Stimulated activated naive CD4-positive, alpha-beta T cell (primary cell): ENCODE measurements around the gene ZNF22.

Experiments used
- DNase-seq, 6 experiments: peaks; one replicate each; lab custom pipeline; 2025; lab: John Stamatoyannopoulos, UW

The ZNF22 gene

GRCh38 chr10:45000752-45001380 lies at the start of gene ZNF22:
TSS of gene ZNF22 (plus strand) at chr10:45000923. CDS start at chr10:45003369, 2,446 bp downstream.
- peak; percentile 37 to 70 (median 50) for DNase-seq

GRCh38 chr10:44951576-44952226 lies 49.0 kb upstream of the ZNF22 start:
- DNase-seq: no peak

- no peak for DNase-seq
These were observed 47.9 kb upstream of the ZNF22 start for GRCh38 chr10:44952779-44953231.

- DNase-seq: no peak
These were observed 46.7 kb upstream of the ZNF22 start for GRCh38 chr10:44954042-44954441.

GRCh38 chr10:44954962-44955361 lies 45.8 kb upstream of the ZNF22 start:
- DNase-seq: no peak

- DNase-seq: no peak
These were observed 45.2 kb upstream of the ZNF22 start for GRCh38 chr10:44955413-44956070.

- DNase-seq: no peak
These were observed 44.5 kb upstream of the ZNF22 start for GRCh38 chr10:44956226-44956625.

- DNase-seq: no peak
These were observed 43.7 kb upstream of the ZNF22 start for GRCh38 chr10:44956717-44957706.

GRCh38 chr10:44958196-44958897 lies 42.4 kb upstream of the ZNF22 start:
- DNase-seq: no peak

- DNase-seq: peak in 1 of 6 experiments; percentile 39
These were observed 41.9 kb upstream of the ZNF22 start for GRCh38 chr10:44958898-44959246.

GRCh38 chr10:44959247-44960087 lies 41.3 kb upstream of the ZNF22 start, which contains the start of gene RASSF4:
TSS of gene RASSF4 (plus strand) at chr10:44959802. CDS start at chr10:44970203, 10,401 bp downstream.
- peak; percentile 81 to 90 (median 86) for DNase-seq

- no peak for DNase-seq
These were observed 40.6 kb upstream of the ZNF22 start for GRCh38 chr10:44960088-44960460.

GRCh38 chr10:44960482-44961229 lies 40.1 kb upstream of the ZNF22 start:
- no peak for DNase-seq

GRCh38 chr10:44961230-44961571 lies 39.5 kb upstream of the ZNF22 start:
- no peak for DNase-seq

GRCh38 chr10:44961931-44962750 lies 38.6 kb upstream of the ZNF22 start:
- DNase-seq: no peak

- no peak for DNase-seq
These were observed 37.6 kb upstream of the ZNF22 start for GRCh38 chr10:44962870-44963738.

GRCh38 chr10:44963772-44964633 lies 36.7 kb upstream of the ZNF22 start:
- DNase-seq: no peak
